B cell (primary cell): Measurements from ENCODE around the gene KNSTRN.

Experiments
- CTCF ChIP-seq: fragments of 200-600 bp; IDR thresholded peaks from one replicate; pipeline ENCODE4 v1.8.0; 2022; ENCODE audit warnings: antibody characterized with exemption, mild to moderate bottlenecking
- EZH2 ChIP-seq: IDR thresholded peaks from 2 replicates; pipeline ENCODE4 v1.6.1; 2012; ENCODE audit warnings: borderline replicate concordance, low read depth, mild to moderate bottlenecking, moderate library complexity, low read length; ENCODE audit not compliant: insufficient read depth, poor library complexity, severe bottlenecking

- TF ChIP-seq CTCF: no peak
- TF ChIP-seq EZH2: no peak
Measured at GRCh38 chr15:40425681-40426080, 43.2 kb downstream of the KNSTRN start.
